GM12878 (cell line): ENCODE data around the gene INHBC. TPM values are rescaled to one million over a fixed set of nuclear protein-coding genes. Genes with fewer than 3 reads are reported as not detected.
"Not testable (repeated sequence)": the region's sequence is repeated elsewhere in the genome, so short reads cannot be mapped to it uniquely, and the experiment has no call there.

Source experiments
- ATAC-seq: fragments of 200-7000 bp; cut with Tn5 transposase; 3 replicates; pipeline ENCODE4 v1.9.1; 2020; ENCODE audit warnings: mild to moderate bottlenecking, moderate library complexity
- BruUV-seq: library from RNA; stranded (reverse); fragments of 400-500 nt; replicated peaks from 2 replicates; lab custom pipeline; 2021; lab: Mats Ljungman, UMichigan
- CTCF ChIA-PET: fragments of 300-600 bp; sonication (Branson Sonifier 250); formaldehyde crosslinking; extraction: SDS; loops from one replicate; lab custom pipeline; 2021; ENCODE audit warnings: inconsistent platforms; lab: Yijun Ruan, JAX
- POLR2A ChIA-PET: fragments of 350-600 bp; formaldehyde crosslinking; extraction: SDS; loops from one replicate; lab custom pipeline; 2021; ENCODE audit warnings: inconsistent platforms; lab: Charles Lee
- RAD21 ChIA-PET: fragments of 300-600 bp; sonication (Branson Sonifier 250); formaldehyde crosslinking; loops from one replicate; lab custom pipeline; 2023; ENCODE audit warnings: antibody characterized with exemption; ENCODE audit not compliant: unreplicated experiment; lab: Charles Lee
- SMC1A ChIA-PET: fragments of 300-600 bp; sonication (Branson Sonifier 250); formaldehyde crosslinking; loops from one replicate; lab custom pipeline; 2023; ENCODE audit not compliant: unreplicated experiment, uncharacterized antibody; lab: Charles Lee
- DNase-seq: peaks from one replicate; pipeline ENCODE4 v3.0.0-alpha.2; 2011; ENCODE audit warnings: low read depth, low spot score
- FAIRE-seq: peaks from 3 replicates; lab custom pipeline; 2011; peaks lifted over from hg19 to GRCh38; lab: Jason Lieb, UNC
- H2AFZ ChIP-seq: 2 replicates; pipeline ENCODE4 v1.6.0; 2011; ENCODE audit warnings: low read depth, low read length, control low read depth; ENCODE audit not compliant: control insufficient read depth
- H3K27ac ChIP-seq: 2 replicates; pipeline ENCODE4 v1.5.1; 2011; ENCODE audit warnings: control low read depth; ENCODE audit not compliant: control insufficient read depth, insufficient read depth
- H3K27me3 ChIP-seq, 2 experiments: replicated peaks in 1 of 2; 2 replicates each; pipeline versions ENCODE4 v1.6.0 to v1.6.1; 2011; ENCODE audit warnings: low read length in 1 of 2; ENCODE audit not compliant: control insufficient read depth in 2 of 2, insufficient read depth in 2 of 2
- H3K36me3 ChIP-seq, 2 experiments: 2 replicates each; pipeline ENCODE4 v1.5.1; 2011; ENCODE audit warnings: low read length in 1 of 2; ENCODE audit not compliant: control insufficient read depth in 2 of 2, insufficient read depth in 2 of 2
- H3K4me1 ChIP-seq: 2 replicates; pipeline ENCODE4 v1.6.1; 2011; ENCODE audit warnings: mild to moderate bottlenecking, low read length, moderate library complexity, mixed read lengths; ENCODE audit not compliant: control insufficient read depth, insufficient read depth
- H3K4me2 ChIP-seq: 2 replicates; pipeline ENCODE4 v1.6.0; 2011; ENCODE audit warnings: control low read depth; ENCODE audit not compliant: control insufficient read depth, insufficient read depth
- H3K4me3 ChIP-seq: fragments of 200-600 bp; sonication (generic); 2 replicates; pipeline ENCODE4 v1.5.1; 2016
- H3K79me2 ChIP-seq: 2 replicates; pipeline ENCODE4 v1.6.0; 2011; ENCODE audit warnings: low read length; ENCODE audit not compliant: control insufficient read depth, insufficient read depth
- H3K9ac ChIP-seq: 2 replicates; pipeline ENCODE4 v1.8.0; 2011; ENCODE audit warnings: low read length, control low read depth, mixed read lengths; ENCODE audit not compliant: control insufficient read depth, insufficient read depth
- H3K9me3 ChIP-seq: replicated peaks from 3 replicates; pipeline ENCODE4 v1.5.1; 2011; ENCODE audit warnings: mild to moderate bottlenecking, low read length; ENCODE audit not compliant: control insufficient read depth, insufficient read depth
- H4K20me1 ChIP-seq: 2 replicates; pipeline ENCODE4 v1.6.0; 2011; ENCODE audit not compliant: control insufficient read depth, insufficient read depth
- ASH2L ChIP-seq: fragments of 300-600, 200-600 bp; sonication (generic); IDR thresholded peaks from 2 replicates; pipeline ENCODE4 v1.6.1; 2017; ENCODE audit warnings: low read depth, mild to moderate bottlenecking, borderline replicate concordance
- BACH1 ChIP-seq: fragments of 450-650 bp; IDR thresholded peaks from 2 replicates; pipeline ENCODE4 v1.6.1; 2017; ENCODE audit warnings: mild to moderate bottlenecking, borderline replicate concordance
- BCL11A ChIP-seq: IDR thresholded peaks from 2 replicates; pipeline ENCODE4 v1.6.1; 2011; ENCODE audit warnings: low read depth, low read length
- BRCA1 ChIP-seq: IDR thresholded peaks from 2 replicates; pipeline ENCODE4 v1.6.1; 2011; ENCODE audit warnings: low read depth, low read length, improper control_type of control experiment
- MTA3 ChIP-seq: IDR thresholded peaks from 2 replicates; pipeline ENCODE4 v1.6.1; 2012; ENCODE audit warnings: low read length, inconsistent platforms, borderline replicate concordance
- NFIC ChIP-seq: IDR thresholded peaks from 2 replicates; pipeline ENCODE4 v1.6.1; 2012; ENCODE audit warnings: low read depth, mild to moderate bottlenecking, inconsistent platforms, low read length, moderate library complexity
- PML ChIP-seq: IDR thresholded peaks from 2 replicates; pipeline ENCODE4 v1.6.1; 2012; ENCODE audit warnings: low read length, inconsistent platforms
- SREBF1 ChIP-seq: IDR thresholded peaks from 2 replicates; pipeline ENCODE4 v1.6.1; 2012; ENCODE audit warnings: mild to moderate bottlenecking, low read length
- TBL1XR1 ChIP-seq: IDR thresholded peaks from 2 replicates; pipeline ENCODE4 v1.6.1; 2012; ENCODE audit warnings: low read depth, low read length, improper control_type of control experiment
- ZBED1 ChIP-seq: IDR thresholded peaks from 2 replicates; pipeline ENCODE4 v1.6.1; 2016; ENCODE audit warnings: borderline replicate concordance
- WGBS: methylation state at CpG from one replicate; pipeline ENCODE4 v1.1.6; 2016; ENCODE audit warnings: low lambda C conversion rate; ENCODE audit not compliant: insufficient replicate concordance, insufficient coverage; ENCODE audit errors: missing lambda C conversion rate; 5-methylcytosine and 5-hydroxymethylcytosine counted together
- in situ Hi-C: fragments of 300-500 bp; cut with MboI; formaldehyde crosslinking; loops from 9 replicates; pipeline ENCODE4 v1.14.3; 2018; ENCODE audit warnings: mixed read lengths
- intact Hi-C: fragments of 100-400 bp; cut with micrococcal nuclease; formaldehyde crosslinking; loops from one replicate; pipeline ENCODE4 v1.14.2; 2022; ENCODE audit not compliant: unreplicated experiment
- polyA plus RNA-seq, 11 experiments: library from polyadenylated mRNA; depleted of rRNA in 4 of 11; unstranded in 6 of 11; stranded (reverse) in 5 of 11; fragments of >200 nt; fragmentation: Nextera tagmentation in 4 of 11; fragmentation: Illumina TruSeq in 1 of 11; extraction: Ambion mirVana in 4 of 11; extraction: Trizol in 1 of 11; gene quantifications; 1 replicate in 1 of 11; 2 replicates in 10 of 11; pipeline versions ENCODE4 v1.2.1 to v1.2.3, GENCODE V29; 2011 to 2016; ENCODE audit warnings: inconsistent platforms in 2 of 11, missing spikeins in 2 of 11, low read depth in 1 of 11
- total RNA-seq, 4 experiments: library from RNA; depleted of rRNA in 3 of 4; stranded (reverse); fragments of >200 nt in 3 of 4; fragmentation: Illumina TruSeq in 1 of 4; extraction: Trizol in 1 of 4; gene quantifications; 2 replicates each; pipeline versions ENCODE4 v1.2.1 to v1.2.3, GENCODE V29; 2013 to 2021
- TF ChIP-seq, protein P1 (sequence below): fragments of 450-650 bp; IDR thresholded peaks from 2 replicates; pipeline ENCODE4 v1.6.1; 2017; ENCODE audit warnings: mild to moderate bottlenecking, moderate library complexity
- TF ChIP-seq, protein P2 (sequence below): IDR thresholded peaks from 2 replicates; pipeline ENCODE4 v1.6.1; 2012; ENCODE audit warnings: low read depth, low read length, improper control_type of control experiment

INHBC gene
- total and polyA plus RNA-seq, 10 of the 15 experiments (the other 5 are each of a cell fraction or from before 2014, with no cell fraction given), result 0.04 to 0.22 (median 0.13) TPM; not detected in 5

DNA sequence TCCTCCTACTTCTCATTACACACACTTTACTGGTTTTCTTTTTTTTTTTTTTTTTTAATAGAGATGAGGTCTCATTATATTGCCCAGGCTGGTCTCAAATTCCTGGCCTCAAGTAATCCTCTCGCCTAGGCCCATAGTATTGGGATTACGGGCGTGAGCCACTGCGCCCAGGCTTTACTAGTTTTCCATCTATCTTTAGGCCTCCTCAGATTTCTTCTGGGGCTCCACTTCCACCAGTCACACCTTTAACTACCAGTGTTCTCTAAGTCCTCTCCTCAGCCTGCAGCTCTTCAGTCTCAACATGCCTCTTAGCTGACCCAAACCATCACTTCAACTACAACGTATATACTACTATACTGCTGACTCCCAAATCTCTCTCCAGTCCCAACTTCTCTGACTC lies 14.1 kb upstream of the INHBC start:
- Histone ChIP-seq H3K4me1 (no peaks in the 10 kb centered on the region; the same call in 1 of the 2 replicates), H4K20me1 (no peaks in the 10 kb centered on the region), H3K4me2 (no peak overlapping the region), H3K36me3 (peaks cover 0 to 7% of the 10 kb centered on the region in 2 experiments; a peak in 2 of 4 replicates), H3K9ac (no peak overlapping the region), H2AFZ (no peak overlapping the region), H3K79me2 (no peaks in the 10 kb centered on the region; the same call in none of the 2 replicates), H3K9me3 (no peaks in the 10 kb centered on the region), H3K27me3 (no peaks in the 10 kb centered on the region), H3K27ac (no peak overlapping the region), H3K4me3 (no peak overlapping the region)
- CTCF ChIA-PET, result interaction anchor here (0.6 to 0.8 kb wide), 2 partner anchors 32 to 136 kb away, joined by 3 to 5 read pairs; no protein-coding TSS in a partner anchor
- FAIRE-seq, result no peak
- TSS peak; percentile 32 for BruUV-seq
- TF ChIP-seq SREBF1 (no peak), BCL11A (no peak), MTA3 (no peak), PML (no peak), ZBED1 (no peak), BRCA1 (no peak), NFIC (no peak), ASH2L (no peak), TBL1XR1 (no peak), BACH1 (no peak)
- TF ChIP-seq, protein P1, sequence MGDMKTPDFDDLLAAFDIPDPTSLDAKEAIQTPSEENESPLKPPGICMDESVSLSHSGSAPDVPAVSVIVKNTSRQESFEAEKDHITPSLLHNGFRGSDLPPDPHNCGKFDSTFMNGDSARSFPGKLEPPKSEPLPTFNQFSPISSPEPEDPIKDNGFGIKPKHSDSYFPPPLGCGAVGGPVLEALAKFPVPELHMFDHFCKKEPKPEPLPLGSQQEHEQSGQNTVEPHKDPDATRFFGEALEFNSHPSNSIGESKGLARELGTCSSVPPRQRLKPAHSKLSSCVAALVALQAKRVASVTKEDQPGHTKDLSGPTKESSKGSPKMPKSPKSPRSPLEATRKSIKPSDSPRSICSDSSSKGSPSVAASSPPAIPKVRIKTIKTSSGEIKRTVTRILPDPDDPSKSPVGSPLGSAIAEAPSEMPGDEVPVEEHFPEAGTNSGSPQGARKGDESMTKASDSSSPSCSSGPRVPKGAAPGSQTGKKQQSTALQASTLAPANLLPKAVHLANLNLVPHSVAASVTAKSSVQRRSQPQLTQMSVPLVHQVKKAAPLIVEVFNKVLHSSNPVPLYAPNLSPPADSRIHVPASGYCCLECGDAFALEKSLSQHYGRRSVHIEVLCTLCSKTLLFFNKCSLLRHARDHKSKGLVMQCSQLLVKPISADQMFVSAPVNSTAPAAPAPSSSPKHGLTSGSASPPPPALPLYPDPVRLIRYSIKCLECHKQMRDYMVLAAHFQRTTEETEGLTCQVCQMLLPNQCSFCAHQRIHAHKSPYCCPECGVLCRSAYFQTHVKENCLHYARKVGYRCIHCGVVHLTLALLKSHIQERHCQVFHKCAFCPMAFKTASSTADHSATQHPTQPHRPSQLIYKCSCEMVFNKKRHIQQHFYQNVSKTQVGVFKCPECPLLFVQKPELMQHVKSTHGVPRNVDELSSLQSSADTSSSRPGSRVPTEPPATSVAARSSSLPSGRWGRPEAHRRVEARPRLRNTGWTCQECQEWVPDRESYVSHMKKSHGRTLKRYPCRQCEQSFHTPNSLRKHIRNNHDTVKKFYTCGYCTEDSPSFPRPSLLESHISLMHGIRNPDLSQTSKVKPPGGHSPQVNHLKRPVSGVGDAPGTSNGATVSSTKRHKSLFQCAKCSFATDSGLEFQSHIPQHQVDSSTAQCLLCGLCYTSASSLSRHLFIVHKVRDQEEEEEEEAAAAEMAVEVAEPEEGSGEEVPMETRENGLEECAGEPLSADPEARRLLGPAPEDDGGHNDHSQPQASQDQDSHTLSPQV, result no peak
- TF ChIP-seq, protein P2, sequence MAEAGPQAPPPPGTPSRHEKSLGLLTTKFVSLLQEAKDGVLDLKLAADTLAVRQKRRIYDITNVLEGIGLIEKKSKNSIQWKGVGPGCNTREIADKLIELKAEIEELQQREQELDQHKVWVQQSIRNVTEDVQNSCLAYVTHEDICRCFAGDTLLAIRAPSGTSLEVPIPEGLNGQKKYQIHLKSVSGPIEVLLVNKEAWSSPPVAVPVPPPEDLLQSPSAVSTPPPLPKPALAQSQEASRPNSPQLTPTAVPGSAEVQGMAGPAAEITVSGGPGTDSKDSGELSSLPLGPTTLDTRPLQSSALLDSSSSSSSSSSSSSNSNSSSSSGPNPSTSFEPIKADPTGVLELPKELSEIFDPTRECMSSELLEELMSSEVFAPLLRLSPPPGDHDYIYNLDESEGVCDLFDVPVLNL, result no peak
- in situ Hi-C loops (no loop called here), intact Hi-C loops (no loop called here)
- SMC1A ChIA-PET, result no interaction called here
- 69% methylated on average over 1 of the region's 5 CpGs for WGBS
- POLR2A ChIA-PET, result interaction anchor here (0.6 to 1.7 kb wide), 2 partner anchors 70 to 234 kb away, joined by 3 to 4 read pairs; no protein-coding TSS in a partner anchor
- no peak for DNase-seq
- RAD21 ChIA-PET, result interaction anchor here (1.0 kb wide), 1 partner anchor 9 kb away, joined by 3 read pairs; no protein-coding TSS in a partner anchor
- ATAC-seq, result no peak

DNA sequence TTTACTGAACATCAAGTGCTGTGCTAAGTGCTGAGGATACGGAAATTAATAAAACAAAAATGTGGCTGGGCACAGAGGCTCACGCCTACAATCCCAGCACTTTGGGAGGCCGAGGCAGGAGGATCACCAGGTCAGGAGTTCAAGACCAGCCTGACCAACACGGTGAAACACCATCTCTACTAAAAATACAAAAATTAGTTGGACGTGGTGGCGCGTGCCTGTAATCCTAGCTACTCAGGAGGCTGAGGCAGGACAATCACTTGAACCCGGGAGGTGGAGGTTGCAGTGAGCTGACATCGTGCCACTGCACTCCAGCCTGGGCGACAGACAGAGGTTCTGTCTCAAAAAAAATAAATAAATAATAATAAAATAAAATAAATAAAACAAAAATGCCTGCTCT lies 7.6 kb upstream of the INHBC start:
- ChIA-PET CTCF (interaction anchor here (1.5 to 5.7 kb wide), 3 partner anchors 9 to 214 kb away, joined by 3 to 82 read pairs (median 5); partner anchors contain the start of gene INHBE), SMC1A (interaction anchor here (0.7 kb wide), 1 partner anchor 9 kb away, joined by 3 read pairs; no protein-coding TSS in a partner anchor), RAD21 (interaction anchor here (0.9 to 1.5 kb wide), 2 partner anchors 26 to 213 kb away, joined by 3 to 4 read pairs; no protein-coding TSS in a partner anchor), POLR2A (interaction anchor here (0.9 to 1.3 kb wide), 2 partner anchors 26 to 48 kb away, joined by 4 read pairs; no protein-coding TSS in a partner anchor)
- H2AFZ ChIP-seq, in situ Hi-C loops, intact Hi-C loops, H3K4me2 ChIP-seq, H3K4me3 ChIP-seq, H3K27ac ChIP-seq, H3K9me3 ChIP-seq, H3K36me3 ChIP-seq, H3K9ac ChIP-seq, FAIRE-seq, DNase-seq, ATAC-seq, H4K20me1 ChIP-seq, H3K27me3 ChIP-seq, H3K4me1 ChIP-seq, BruUV-seq: not testable (repeated sequence)
- 97% methylated on average over 10 of the region's 10 CpGs for WGBS
- peaks cover 20% of the 10 kb centered on the region for H3K79me2 ChIP-seq
